ENCODE data around the gene MAGED4B.
A peak's percentile ranks its signal among the peaks of the same experiment; 100 is the strongest.
"Not testable (repeated sequence)": the region's sequence is repeated elsewhere in the genome, so short reads cannot be mapped to it uniquely, and the experiment has no call there.

MAGED4B gene

GRCh38 chrX:52068666-52069640, at the start of gene MAGED4B:
MAGED4B (minus strand) TSS chrX:52069183; CDS start chrX:52068172, 1,011 bp downstream.
- DNase-seq (ENCODE audit: low read depth) = not testable (repeated sequence)

GRCh38 chrX:52118262-52118661, 49.3 kb upstream of the MAGED4B start:
- DNase-seq (ENCODE audit: low read depth) = no peak

- peak; percentile 34 for DNase-seq (ENCODE audit: low read depth)
Measured at GRCh38 chrX:52082578-52082977, 13.6 kb upstream of the MAGED4B start.

- DNase-seq (ENCODE audit: low read depth) = no peak
Measured at GRCh38 chrX:52078131-52078530, 9.1 kb upstream of the MAGED4B start.

- DNase-seq (ENCODE audit: low read depth) = not testable (repeated sequence)
Measured at GRCh38 chrX:52042288-52042687, 26.7 kb downstream of the MAGED4B start.

- no peak for DNase-seq (ENCODE audit: low read depth)
Measured at GRCh38 chrX:52034211-52034610, 34.8 kb downstream of the MAGED4B start.

GRCh38 chrX:52031371-52031770, 37.6 kb downstream of the MAGED4B start:
- DNase-seq (ENCODE audit: low read depth) = no peak

GRCh38 chrX:52015794-52016193, 53.2 kb downstream of the MAGED4B start:
- DNase-seq (ENCODE audit: low read depth) = no peak
